Stimulated activated CD4-positive, alpha-beta T cell treated with anti-CD3 and anti-CD28 coated beads, Interleukin-1b, Interleukin-23, amount 100 ng/mL, for 4 hours (primary cell): ENCODE results near the gene IRX4.

ENCODE experiments used
- DNase-seq, 2 donors: peaks; one replicate each; pipeline ENCODE4 v3.0.0-alpha.2; 2020; ENCODE audit warnings: low read depth in 2 of 2

IRX4 gene

DNA sequence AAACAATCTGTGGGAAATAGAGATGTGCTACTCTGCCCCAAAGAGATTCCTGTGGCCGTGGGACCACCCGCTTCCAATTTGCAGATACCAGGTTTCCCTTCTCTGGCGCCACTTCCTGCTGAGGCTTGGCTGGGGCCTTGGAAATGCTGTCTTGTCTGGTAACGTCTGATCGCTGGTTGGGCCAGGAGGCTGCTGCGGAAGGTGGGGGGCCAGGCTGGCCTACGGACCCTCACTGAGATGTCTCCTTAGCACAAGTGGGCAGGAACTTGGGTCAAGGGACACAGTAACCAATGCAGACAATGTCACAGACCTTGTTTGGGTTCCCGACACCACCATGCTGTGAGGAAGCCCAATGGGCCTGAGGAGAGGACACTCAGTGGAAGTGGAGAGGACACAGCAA lies 31.7 kb upstream of the IRX4 start:
- no peak for DNase-seq

DNA sequence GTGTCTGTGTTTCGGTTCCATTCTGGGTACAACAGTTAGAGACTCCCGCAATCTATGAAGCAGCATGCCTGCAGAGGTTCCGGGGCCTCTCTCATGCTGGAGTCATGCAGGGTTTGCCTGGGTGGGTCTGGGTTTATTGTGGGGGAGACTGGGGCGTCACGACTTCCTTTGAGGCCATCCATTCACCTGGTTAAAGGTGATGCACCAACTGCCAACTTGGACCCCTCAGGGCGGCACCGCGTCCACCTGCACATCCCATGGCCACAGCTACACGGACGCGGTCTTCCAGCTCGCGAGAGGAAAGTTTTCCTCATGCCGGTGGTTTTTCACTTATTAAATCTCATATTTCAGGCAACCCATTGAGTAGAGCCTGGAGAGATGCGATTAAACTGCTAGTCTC lies 30.9 kb upstream of the IRX4 start:
- DNase-seq = no peak

DNA sequence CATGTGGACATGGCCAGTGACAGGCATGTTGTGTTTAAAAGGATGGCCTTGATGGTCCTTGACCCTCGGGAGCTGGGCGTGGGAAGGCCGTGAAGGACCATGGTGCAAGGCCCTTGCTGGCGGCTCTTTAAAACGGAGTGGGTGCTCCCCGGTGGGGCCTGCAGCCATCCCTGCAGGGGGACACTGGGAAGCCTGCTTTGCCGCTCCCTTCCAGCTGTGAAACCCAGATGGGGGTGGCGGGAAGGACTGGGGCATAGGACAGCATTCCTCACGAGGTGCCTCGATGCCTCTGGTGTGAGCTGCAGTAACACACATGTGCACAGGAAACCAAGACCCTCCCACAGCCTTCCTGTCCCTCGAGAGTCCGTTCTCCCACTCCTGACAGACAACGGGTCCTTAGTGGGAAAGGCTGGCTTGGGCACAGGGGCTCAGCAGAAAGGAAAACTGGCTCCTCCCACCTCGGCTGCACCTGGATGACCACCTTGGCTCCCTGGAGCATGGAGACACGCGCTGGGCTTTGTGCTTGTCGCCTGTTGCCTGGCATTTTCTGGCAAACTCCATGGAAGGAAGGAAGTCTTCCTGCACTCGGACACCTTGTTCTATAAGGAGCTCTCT lies 30.3 kb upstream of the IRX4 start:
- DNase-seq = no peak

DNA sequence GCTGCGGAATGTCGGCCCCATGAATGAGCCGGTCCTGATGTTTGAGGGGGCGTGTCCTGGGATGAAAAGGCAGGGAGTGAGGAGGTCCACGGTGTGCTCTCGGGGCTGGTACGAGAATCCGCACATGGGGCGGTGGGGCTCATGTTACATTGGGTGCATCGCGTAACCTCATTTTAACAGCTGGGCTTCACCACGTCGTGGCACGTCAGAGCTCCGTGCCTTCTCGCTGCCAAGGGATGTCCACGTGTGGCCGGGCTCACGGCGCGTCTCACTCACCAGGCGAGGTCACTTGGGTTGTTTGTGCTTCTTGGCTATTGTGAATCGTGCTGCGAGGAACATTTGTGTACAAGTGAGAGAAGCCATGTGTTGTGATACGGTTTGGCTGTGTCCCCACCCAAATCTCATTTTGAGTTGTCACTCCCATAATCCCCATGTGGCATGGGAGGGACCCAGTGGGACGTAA lies 29.1 kb upstream of the IRX4 start:
- no peak for DNase-seq

DNA sequence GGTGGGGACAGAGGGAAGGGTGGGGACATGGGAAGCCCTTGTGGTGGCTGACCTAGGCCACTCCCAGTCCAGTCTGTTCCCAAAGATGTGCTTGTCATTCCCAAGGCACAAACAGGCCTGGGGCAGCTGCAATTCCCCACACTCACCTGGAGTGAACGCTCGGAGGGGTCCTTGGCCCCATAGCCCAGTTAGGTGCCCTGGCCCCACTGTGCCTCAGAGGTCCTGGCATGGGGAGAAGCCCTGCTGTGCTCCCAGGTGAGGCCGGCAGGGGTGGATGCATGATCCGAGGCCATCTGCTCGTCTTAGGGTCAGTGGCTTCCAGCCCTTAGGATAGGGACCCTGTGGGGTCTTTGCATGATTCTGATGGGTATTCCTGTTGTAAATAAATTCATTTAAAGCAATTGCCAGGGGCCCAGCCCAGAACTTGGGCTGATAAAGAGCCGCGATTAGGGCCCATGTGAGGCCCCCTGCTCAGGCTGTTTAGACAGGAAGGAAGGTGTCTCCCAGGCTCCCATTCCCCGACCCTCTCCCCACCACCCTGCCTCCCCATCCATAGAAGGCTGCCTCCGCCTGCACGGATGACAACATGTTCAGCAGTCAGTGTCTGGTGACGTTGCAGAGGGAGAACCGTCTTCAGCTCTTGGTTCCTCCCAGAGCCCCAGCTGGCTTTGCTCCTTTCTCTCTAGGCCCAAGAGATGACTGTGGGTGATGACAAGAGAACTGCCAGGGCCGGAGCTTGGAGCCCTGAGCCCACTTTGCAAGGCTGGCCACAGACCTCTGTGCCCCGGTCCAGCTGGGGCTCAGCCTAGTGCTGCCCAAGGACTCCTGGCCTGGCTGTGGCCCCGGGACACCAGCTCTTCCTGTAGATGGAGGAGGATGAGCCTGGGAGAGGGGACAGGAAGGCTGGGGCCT lies 28.4 kb upstream of the IRX4 start:
- DNase-seq = no peak

DNA sequence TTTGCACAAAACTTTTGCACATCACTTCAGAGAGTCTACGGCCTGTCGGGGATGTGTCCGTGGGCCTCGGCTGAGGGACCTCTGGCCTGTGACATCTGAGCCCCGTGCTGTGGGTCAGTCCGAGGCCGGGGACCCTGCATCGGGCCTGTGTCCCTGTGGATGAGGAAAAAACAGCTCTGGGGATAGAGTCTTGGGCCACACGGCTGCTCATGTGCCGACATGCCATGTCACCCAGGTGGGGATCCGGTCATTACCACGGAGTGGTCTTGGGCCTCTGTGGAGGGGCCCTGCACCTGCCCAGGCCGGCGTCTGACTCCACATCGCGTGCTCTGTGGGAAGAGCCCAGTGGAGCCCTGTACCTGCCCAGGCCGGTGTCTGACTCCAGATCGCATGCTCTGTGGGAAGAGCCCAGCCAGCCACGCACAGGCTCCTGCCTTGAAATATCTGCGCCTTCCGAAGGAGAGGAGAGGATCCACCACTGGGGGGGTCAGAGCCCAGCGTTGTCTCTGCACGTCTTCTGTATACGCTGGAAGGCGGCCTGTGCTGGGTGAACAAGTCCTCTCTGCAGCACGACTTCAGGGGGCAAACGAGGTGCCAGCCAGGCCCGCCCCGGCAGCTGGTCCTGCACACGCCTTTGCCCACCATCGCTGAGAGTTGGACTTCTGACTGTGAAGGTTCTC lies 27.5 kb upstream of the IRX4 start:
- DNase-seq = no peak

DNA sequence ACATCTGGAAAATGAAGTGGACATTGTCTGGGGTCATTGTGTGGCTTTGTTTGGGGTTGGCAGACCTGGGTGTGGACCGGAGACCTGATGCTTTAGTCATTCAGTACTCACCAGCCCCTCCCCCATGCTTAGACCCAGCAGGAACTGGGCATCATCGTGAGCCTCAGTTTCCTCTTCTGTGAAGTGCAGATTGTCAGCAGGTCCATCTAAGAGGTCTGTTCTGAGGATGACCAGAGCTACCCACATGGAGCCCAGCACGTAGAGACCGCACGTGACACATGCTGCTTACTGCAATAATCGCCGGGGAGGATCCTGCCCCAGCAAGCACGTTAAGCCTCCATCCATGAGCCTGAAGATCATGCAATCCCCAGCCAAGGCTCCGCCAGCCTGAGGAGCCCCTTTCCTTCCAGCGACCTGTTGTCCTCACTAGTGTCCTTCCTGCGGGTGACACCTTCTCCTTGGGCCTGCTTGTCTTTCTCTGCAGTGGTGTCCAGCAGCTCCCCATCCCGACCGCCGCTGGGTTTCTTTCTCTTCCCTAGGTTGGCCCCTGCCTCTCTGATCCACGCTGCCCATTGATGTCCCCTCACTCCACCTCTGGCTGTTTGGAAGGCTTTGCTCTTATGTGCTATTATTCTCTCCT lies 26.7 kb upstream of the IRX4 start:
- DNase-seq = no peak

DNA sequence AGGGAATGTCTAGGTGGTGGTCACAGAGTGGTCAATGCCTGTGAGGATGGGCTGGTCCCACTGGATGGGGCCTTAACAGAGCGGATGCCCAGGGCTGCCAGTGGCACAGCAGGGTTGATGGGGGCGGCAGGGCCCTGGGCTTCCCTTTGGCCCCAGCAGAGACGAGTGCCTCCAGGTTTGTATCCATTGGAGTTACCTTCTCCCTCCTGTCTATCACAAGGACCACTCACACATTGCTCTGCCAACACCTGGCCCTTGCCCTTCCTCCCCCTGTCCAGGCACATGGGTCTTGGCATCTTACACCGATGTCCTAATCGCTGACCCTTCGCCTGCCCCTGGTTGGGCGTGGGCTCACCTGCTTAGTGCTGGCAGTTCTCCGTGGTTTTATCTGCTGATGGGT lies 26.2 kb upstream of the IRX4 start:
- DNase-seq = no peak

DNA sequence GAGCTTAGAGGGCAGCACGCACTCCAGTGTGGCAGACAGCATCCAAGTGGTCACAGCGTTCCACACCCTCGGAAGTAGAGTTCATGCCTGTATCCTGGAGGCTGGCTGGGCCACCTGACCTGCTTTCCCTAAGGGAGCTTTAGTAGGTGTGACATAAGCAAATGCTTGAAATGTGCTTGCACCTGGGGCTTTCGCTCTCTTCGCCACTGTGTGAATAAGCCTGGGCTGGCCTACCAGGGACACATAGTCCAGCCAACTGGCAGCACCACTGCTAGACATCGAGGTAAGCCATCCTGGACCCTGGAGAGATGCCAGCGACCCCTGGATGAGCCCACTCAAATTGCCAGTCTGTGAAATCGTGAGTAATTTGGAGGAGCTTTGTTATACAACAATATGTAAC lies 24.9 kb upstream of the IRX4 start:
- no peak for DNase-seq

DNA sequence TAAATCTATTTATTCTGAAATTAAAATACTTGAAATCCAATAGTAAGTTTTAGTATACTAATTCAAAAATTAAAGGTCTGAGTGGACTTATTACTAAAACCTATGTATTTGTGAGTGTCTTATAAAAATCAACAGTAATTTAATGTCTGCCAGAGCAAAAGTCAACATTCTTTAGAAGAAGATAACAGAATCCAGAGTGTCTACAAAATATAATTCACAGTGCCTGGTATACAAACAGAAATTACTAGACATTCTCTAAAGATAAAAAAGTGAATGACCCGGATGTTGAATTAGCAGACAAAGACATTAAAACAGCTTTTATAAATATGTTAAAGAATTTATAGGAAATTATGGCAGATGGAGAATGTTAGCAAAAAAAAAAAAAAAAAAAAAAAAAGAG lies 22.4 kb upstream of the IRX4 start:
- no peak for DNase-seq

DNA sequence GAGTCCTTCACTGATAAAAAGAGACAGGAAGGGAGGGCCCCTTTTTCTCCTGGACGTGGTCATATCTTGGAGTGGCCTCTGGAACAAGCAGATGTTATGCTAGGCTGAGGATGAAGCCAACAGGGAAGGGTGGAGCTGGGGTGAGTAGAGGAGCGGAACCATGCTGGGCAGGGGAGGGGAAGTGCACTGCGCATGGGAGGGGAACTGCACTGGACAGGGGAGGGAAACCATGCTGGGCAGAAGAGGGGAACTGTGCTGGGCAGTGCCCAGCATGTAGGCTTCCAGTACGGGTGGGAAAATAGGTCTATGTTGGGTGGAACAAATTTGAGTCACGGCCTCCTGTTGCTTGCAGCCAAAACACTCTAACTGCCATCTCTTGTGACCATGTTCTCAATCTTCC lies 19.3 kb upstream of the IRX4 start:
- no peak for DNase-seq

DNA sequence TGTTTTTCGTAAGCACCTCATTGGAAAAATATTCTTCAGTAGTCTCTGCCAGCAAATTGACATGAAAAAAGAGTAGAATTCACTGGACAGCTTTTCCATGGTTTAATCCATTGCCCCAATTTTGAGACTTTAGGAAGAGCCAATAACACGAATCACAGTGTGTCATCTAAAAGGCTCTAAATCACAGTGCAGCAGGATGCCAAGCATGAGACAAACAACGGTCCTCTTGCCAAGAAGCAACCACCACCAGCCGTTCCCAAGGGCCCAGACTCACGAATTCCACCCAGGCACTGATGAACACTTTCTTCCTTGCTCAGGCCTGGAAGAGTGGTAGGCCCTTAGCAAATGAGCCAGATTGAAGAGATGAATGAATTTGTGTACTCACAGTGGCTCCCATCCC lies 18.3 kb upstream of the IRX4 start:
- no peak for DNase-seq

DNA sequence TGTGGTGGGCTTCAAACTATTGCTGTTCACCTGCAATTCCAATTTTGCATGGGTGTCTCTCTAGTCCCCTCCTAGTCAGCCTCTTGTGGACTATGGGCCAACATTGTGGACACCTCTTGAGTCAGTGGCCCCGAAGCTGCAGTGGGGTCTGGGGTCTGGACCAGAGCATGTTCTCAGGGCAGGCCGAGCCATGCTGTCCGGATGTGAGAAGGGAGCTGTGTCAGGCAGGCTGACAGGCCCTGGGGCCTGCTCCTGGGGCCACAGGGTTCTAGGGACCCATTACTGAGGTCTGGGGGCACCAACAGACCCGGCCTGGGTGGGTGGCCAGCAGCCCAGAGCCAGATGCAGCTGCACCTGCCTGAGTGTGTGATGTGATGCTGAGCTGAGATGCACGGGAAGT lies 16.5 kb upstream of the IRX4 start:
- DNase-seq = no peak

DNA sequence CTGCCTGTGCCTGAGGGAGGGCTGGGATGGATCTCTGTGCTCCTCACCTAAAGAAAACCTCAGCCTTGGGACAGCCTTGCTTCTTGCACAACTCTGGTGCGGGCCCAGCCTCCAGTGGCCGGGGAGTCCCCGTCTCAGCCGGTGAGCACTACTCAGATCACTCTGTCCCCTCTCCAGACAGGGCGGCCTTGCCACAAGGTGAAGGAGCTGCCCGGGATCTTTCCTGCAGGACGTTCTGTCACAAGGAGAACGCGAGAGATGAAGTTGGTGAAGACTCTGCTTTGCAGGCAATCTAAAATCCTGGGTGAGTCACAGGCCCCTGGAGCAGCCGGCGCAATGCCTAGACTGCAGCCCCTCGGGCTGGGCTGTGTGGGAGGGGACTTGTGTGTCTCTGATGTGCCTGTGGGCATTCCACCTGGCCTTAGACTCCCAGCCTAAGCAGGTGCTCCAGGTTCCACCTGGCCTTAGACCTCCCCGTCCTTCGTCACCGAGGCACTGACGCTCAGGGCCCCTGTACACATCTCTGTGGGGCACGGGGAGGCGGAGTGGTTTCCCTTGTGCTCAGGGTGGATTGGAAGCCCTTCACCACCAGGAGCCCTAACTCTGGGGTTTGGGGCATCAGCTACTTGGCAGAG lies 15.2 kb upstream of the IRX4 start:
- DNase-seq = no peak

DNA sequence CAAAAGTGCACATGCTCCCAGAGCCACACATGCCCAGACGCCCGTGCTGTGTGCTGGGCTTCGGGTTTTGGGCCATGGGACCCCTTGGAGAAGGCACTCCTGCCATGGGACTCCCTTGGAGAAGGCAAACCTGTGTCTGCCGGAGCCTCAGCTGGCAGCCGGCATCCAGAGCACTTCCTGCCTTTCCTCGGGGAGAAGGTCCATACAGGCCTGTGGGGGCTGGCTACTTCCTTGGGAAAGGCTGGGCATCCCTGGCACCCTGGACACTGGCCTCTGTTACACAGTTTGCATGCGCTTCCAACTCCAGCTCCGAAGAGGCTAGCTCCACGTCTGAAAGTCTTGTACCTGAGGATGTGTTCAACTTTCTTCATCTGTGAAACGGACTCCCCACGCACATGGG lies 14.7 kb upstream of the IRX4 start:
- no peak for DNase-seq

DNA sequence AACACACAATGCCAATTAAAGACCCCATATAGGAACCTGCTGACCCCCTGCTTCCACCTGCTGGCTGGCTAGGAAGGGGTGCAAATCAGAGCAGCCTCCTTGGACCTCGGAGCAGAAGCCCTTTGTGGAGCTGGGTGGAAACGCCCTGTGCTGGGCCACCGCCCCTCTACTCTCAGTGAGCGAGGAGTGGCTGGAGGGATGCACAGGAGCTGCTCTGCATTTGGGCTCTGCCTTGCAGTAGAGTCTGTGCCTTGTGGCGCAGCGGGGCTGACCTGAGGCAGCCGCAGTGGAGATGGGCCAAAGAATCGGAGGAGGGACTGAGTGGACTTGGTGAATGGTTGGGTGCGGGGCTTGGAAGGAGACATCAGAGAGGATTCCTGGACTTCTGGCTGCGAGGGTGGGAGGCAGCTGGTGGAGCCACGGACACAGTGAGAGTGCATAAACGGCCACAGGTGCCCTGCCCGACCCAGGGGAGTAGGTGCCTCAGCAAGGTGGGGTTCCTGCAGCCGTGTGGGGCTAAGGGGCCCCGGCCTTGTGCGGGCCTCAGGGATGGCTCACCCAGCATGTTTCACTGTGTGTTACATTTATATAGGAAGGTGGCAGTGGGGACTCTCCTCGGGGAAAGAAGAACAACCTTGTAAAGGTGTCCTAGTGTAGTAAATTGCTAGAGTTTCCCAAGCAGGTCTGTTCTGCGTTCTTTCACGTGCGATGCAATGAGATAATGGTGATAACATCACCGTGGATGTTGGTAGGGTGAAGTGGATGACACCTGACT lies 14.1 kb upstream of the IRX4 start:
- DNase-seq = no peak

DNA sequence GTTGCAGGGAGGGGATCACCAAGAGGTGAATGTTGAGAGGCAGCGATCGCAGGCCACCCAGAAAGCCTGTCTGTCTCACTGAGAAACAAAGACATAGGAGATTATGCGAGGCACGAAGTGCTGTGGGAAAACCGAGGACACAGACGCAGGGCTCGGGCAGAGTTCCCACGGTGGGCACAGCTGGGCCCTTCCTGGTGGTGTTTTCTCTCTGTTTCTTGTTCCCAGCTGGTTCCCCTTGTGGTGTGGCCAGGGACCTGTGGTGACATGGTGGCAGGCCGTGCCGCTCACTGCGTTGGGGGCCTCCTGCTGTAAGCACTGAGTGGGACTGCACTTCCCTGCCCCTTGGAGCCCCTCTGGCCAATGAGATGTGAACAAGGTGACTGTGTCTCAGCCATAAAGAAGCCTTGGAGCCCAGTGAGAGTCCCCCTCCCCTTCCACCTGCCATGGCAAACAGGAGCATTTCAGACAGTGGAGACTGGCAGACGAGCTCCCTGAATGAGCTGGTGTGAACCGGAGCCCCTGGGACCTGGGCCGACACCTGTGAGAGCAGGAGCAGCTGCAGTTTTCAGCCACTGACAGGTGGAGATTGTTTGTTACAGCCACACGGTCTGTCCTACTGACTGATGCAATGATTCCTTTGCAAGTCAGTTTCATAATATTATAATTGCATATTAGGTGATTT lies 13.2 kb upstream of the IRX4 start:
- no peak for DNase-seq

DNA sequence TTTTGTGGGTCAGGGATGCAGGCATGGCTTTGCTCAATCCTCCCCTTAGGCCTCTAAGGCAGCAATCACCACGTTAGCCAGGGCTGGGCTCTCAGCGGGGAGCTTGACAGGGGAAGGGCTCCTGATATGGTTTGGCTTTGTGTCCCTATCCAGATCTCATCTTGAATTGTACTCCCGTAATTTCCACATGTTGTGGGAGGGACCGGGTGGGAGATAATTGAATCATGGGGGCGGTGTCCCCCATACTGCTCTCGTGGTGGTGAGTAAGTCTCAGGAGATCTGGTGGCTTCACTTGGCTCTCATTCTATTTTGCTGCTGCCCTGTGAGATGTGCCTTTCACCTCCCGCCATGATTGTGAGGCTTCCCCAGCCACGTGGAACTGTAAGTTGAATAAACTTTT lies 11.5 kb upstream of the IRX4 start:
- DNase-seq = no peak

DNA sequence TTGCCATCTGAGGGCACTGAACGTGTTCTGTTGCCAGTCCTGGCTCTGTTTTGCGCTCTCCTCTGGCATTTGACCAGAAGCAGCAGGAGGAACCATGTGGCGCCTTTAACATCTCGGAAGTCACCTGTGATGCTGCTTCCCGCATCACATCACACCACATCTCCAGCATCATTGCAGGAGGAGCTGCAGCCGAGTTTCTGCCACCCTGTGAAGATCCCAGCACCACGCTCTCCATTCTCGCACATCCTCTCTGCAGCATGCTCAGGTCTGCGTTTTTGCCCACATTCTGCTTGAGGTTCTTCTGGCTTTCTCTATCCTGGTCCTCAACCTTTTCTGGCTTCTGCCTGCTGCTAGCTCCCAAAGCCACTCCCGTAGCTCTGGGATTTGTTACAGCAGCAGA lies 11.0 kb upstream of the IRX4 start:
- no peak for DNase-seq

DNA sequence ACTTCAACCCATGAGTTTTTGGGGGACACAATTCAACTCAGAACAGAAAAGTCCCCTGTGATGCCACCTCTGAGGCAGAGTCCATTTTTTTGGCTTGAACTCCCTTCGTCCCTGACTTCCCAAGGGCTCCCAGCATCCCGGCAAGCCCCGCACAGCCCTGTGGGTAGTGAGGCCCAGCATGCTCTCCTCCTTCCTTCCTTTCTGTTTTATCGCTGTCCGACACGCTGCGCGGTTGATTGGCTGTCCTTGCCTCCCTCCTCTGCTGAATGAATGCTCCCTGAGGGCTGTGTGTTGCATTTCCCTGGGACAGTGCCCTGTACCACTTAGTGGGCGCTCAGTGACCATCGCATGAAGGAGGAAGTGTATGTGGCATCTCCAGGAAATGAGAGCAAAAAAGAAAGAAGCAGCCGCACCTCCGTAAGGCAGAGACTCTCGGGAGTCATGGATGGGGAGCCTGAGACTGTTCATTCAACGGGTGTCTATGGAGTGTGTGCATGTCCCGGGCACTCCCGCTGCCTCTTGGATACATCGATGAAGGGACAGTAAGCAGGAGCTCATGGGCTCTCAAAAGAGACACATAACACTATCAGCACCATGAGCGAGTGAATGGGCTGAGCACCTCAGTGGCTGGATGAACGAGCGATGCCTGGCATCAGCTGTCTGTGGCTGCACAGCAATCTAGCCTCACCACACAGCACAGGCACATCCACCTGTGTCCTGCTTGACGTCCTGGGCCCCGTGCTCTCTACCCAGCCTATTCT lies 10.1 kb upstream of the IRX4 start:
- no peak for DNase-seq
